ENCODE results near the gene TMCO4.

- TF ChIP-seq CTCF (IDR thresholded peaks at IDR 0.05) (no peak), POLR2A (IDR thresholded peaks at IDR 0.05) (no peak)
Measured at GRCh38 chr1:19703280-19703679, 96.4 kb downstream of the TMCO4 start.

Data from right lobe of liver (tissue), 4 donors.